HepG2 (cell line): ENCODE measurements around the gene CPO. TPM values are rescaled to one million over a fixed set of nuclear protein-coding genes. Genes with fewer than 3 reads are reported as not detected.

Experiments
- ATAC-seq: fragments of 200-7000 bp; cut with Tn5 transposase; 3 replicates; pipeline ENCODE4 v1.9.1; 2020; ENCODE audit warnings: mild to moderate bottlenecking, moderate library complexity
- BruUV-seq: library from RNA; stranded (reverse); fragments of 400-500 nt; replicated peaks from 2 replicates; lab custom pipeline; 2021; lab: Mats Ljungman, UMichigan
- CTCF ChIA-PET: fragments of 300-600 bp; formaldehyde crosslinking; extraction: SDS; loops from one replicate; lab custom pipeline; 2021; ENCODE audit warnings: low total read pairs, inconsistent platforms, low intra/inter-chr PET ratio; lab: Yijun Ruan, JAX
- POLR2A ChIA-PET: fragments of 350-600 bp; sonication (Branson Sonifier 250); formaldehyde crosslinking; loops from one replicate; lab custom pipeline; 2020; ENCODE audit warnings: antibody characterized with exemption, inconsistent platforms; lab: Yijun Ruan, JAX
- DNase-seq: peaks from one replicate; pipeline ENCODE4 v3.0.0-alpha.2; 2015; ENCODE audit warnings: low spot score
- FAIRE-seq: peaks from 3 replicates; lab custom pipeline; 2011; peaks lifted over from hg19 to GRCh38; lab: Jason Lieb, UNC
- H2AFZ ChIP-seq: one replicate; pipeline ENCODE4 v1.6.1; 2011; ENCODE audit warnings: low read length, inconsistent platforms
- H3K27ac ChIP-seq: fragments of 300-600 bp; 3 replicates; pipeline ENCODE4 v1.8.0; 2011; ENCODE audit warnings: mixed run types, mild to moderate bottlenecking, mixed read lengths, low read length, inconsistent platforms; ENCODE audit not compliant: insufficient read depth; ENCODE audit errors: extremely low read length
- H3K27me3 ChIP-seq, 2 experiments: fragments of 200-600 bp in 1 of 2; 2 replicates in 1 of 2; 3 replicates in 1 of 2; pipeline versions ENCODE4 v1.6.0 to v1.8.0; 2011; ENCODE audit warnings: low read length in 2 of 2, mild to moderate bottlenecking in 2 of 2, moderate library complexity in 2 of 2, inconsistent platforms in 1 of 2; ENCODE audit not compliant: insufficient read depth in 2 of 2, control insufficient read depth in 1 of 2
- H3K36me3 ChIP-seq, 2 experiments: fragments of 200-600 bp in 1 of 2; replicated peaks in 1 of 2; 2 replicates in 1 of 2; 3 replicates in 1 of 2; pipeline versions ENCODE4 v1.5.1 to v1.8.0; 2011; ENCODE audit warnings: low read length in 2 of 2, inconsistent platforms in 1 of 2; ENCODE audit not compliant: insufficient read depth in 2 of 2, control insufficient read depth in 1 of 2
- H3K4me1 ChIP-seq: 2 replicates; pipeline ENCODE4 v1.5.1; 2012; ENCODE audit warnings: low read length, inconsistent platforms; ENCODE audit not compliant: insufficient read depth
- H3K4me2 ChIP-seq: 2 replicates; pipeline ENCODE4 v1.6.0; 2011; ENCODE audit warnings: low read depth, low read length, inconsistent platforms
- H3K4me3 ChIP-seq, 3 experiments: fragments of 200-600 bp in 1 of 3; sonication (generic), shearing (Covaris generic) in 1 of 3; replicated peaks in 1 of 3; 2 replicates each; pipeline ENCODE4 v1.5.1; 2011 to 2016; ENCODE audit warnings: low read length in 3 of 3, inconsistent platforms in 2 of 3, low read depth in 2 of 3, mild to moderate bottlenecking in 2 of 3, control low read depth in 1 of 3, mixed read lengths in 1 of 3; ENCODE audit not compliant: insufficient read depth in 1 of 3
- H3K79me2 ChIP-seq: one replicate; pipeline ENCODE4 v1.6.1; 2011; ENCODE audit warnings: low read length, inconsistent platforms; ENCODE audit not compliant: insufficient read depth
- H3K9ac ChIP-seq: 2 replicates; pipeline ENCODE4 v1.6.0; 2011; ENCODE audit warnings: mild to moderate bottlenecking, low read depth, low read length, inconsistent platforms; ENCODE audit not compliant: insufficient read depth
- H3K9me3 ChIP-seq: 2 replicates; pipeline ENCODE4 v1.5.1; 2012; ENCODE audit warnings: mild to moderate bottlenecking, low read length
- H4K20me1 ChIP-seq: 2 replicates; pipeline ENCODE4 v1.6.0; 2011; ENCODE audit warnings: inconsistent platforms, mild to moderate bottlenecking, low read length, moderate library complexity; ENCODE audit not compliant: insufficient read depth
- CCDC6 ChIP-seq: sonication (generic); formaldehyde crosslinking; IDR thresholded peaks from 2 replicates; pipeline ENCODE4 v1.8.1; 2022; ENCODE audit warnings: mild to moderate bottlenecking, missing genetic modification reagents, moderate library complexity
- EEA1 ChIP-seq: sonication (generic); formaldehyde crosslinking; IDR thresholded peaks from 2 replicates; pipeline ENCODE4 v1.5.1; 2020; ENCODE audit warnings: mild to moderate bottlenecking, missing genetic modification reagents, borderline replicate concordance
- HDAC6 ChIP-seq: fragments of 200-600 bp; sonication (generic); IDR thresholded peaks from 2 replicates; pipeline ENCODE4 v1.7.0; 2017; ENCODE audit warnings: mild to moderate bottlenecking, antibody characterized with exemption, low read length, low read depth
- HMGA1 ChIP-seq: sonication (generic); formaldehyde crosslinking; conservative IDR thresholded peaks from 2 replicates; pipeline ENCODE4 v1.4.0; 2020; ENCODE audit warnings: missing genetic modification reagents
- PCBP2 ChIP-seq: fragments of 200-400 bp; formaldehyde crosslinking; optimal IDR thresholded peaks from 2 replicates; pipeline ENCODE3; 2018; ENCODE audit warnings: low read length, low read depth; ENCODE audit not compliant: poor library complexity, severe bottlenecking
- PLRG1 ChIP-seq: fragments of 450-650 bp; conservative IDR thresholded peaks from 2 replicates; pipeline ENCODE4 v1.6.1; 2016
- RBM39 ChIP-seq: fragments of 200-400 bp; formaldehyde crosslinking; IDR thresholded peaks from one replicate; pipeline ENCODE4 v1.6.1; 2018; ENCODE audit warnings: antibody characterized with exemption, mild to moderate bottlenecking, low read depth, low read length; ENCODE audit not compliant: poor library complexity, severe bottlenecking
- SIX4 ChIP-seq: sonication (generic); formaldehyde crosslinking; IDR thresholded peaks from 2 replicates; pipeline ENCODE4 v1.4.0; 2020; ENCODE audit warnings: missing genetic modification reagents
- SMAD9 ChIP-seq: sonication (generic); formaldehyde crosslinking; IDR thresholded peaks from 2 replicates; pipeline ENCODE4 v1.5.1; 2020; ENCODE audit warnings: mild to moderate bottlenecking, missing genetic modification reagents
- SRSF4 ChIP-seq: fragments of 200-400 bp; formaldehyde crosslinking; IDR thresholded peaks from one replicate; pipeline ENCODE4 v1.6.1; 2018; ENCODE audit warnings: mild to moderate bottlenecking, low read depth, low read length, moderate library complexity; ENCODE audit not compliant: poor library complexity, severe bottlenecking
- THAP11 ChIP-seq: IDR thresholded peaks from 2 replicates; pipeline ENCODE4 v1.6.1; 2016; ENCODE audit warnings: missing biosample characterization, missing genetic modification reagents
- THYN1 ChIP-seq: sonication (generic); formaldehyde crosslinking; IDR thresholded peaks from 2 replicates; pipeline ENCODE4 v1.8.1; 2023; ENCODE audit warnings: low read depth, mild to moderate bottlenecking, moderate library complexity, missing genetic modification reagents, borderline replicate concordance
- XBP1 ChIP-seq: sonication (generic); formaldehyde crosslinking; IDR thresholded peaks from 2 replicates; pipeline ENCODE4 v1.5.0; 2020; ENCODE audit warnings: missing genetic modification reagents
- ZNF570 ChIP-seq: sonication (generic); formaldehyde crosslinking; IDR thresholded peaks from 2 replicates; pipeline ENCODE4 v1.4.0; 2020; ENCODE audit warnings: mild to moderate bottlenecking, missing genetic modification reagents, borderline replicate concordance
- ZNF572 ChIP-seq: sonication (generic); formaldehyde crosslinking; IDR thresholded peaks from 2 replicates; pipeline ENCODE4 v1.5.1; 2020; ENCODE audit warnings: mild to moderate bottlenecking, missing genetic modification reagents
- ZNF7 ChIP-seq: IDR thresholded peaks from 2 replicates; pipeline ENCODE4 v1.6.1; 2016; ENCODE audit warnings: missing biosample characterization, missing genetic modification reagents
- WGBS: methylation state at CpG from one replicate; pipeline ENCODE4 v1.1.6; 2017; ENCODE audit warnings: low lambda C conversion rate; 5-methylcytosine and 5-hydroxymethylcytosine counted together
- in situ Hi-C: cut with HindIII; loops from 2 replicates; pipeline ENCODE4 v1.10.0; 2017; ENCODE audit warnings: low pct_unique_long_range_greater_than_20kb; ENCODE audit not compliant: extremely low pct_ligation_motif_present
- intact Hi-C: fragments of 100-400 bp; cut with micrococcal nuclease; formaldehyde crosslinking; loops from one replicate; pipeline ENCODE4 v1.10.0; 2022; ENCODE audit not compliant: unreplicated experiment
- polyA plus RNA-seq, 8 experiments: library from polyadenylated mRNA; depleted of rRNA in 3 of 8; stranded (reverse) in 7 of 8; unstranded in 1 of 8; fragments of >200 nt; fragmentation: Illumina TruSeq in 4 of 8; extraction: Trizol in 4 of 8; gene quantifications; 2 replicates each; pipeline versions ENCODE4 v1.2.1 to v1.2.3, GENCODE V29; 2011 to 2016; ENCODE audit warnings: low read depth in 4 of 8, missing spikeins in 1 of 8, mixed read lengths in 1 of 8; ENCODE audit not compliant: insufficient read depth in 1 of 8
- total RNA-seq, 5 experiments: library from RNA; depleted of rRNA; stranded (reverse); fragments of >200 nt; fragmentation: Illumina TruSeq; extraction: Trizol; gene quantifications; 2 replicates each; pipeline ENCODE4 v1.2.3, GENCODE V29; 2016; ENCODE audit warnings: low read depth in 1 of 5

CPO gene
- total and polyA plus RNA-seq, 2 of the 13 experiments (the other 11 are each of a cell fraction or from before 2014, with no cell fraction given): 0.07 TPM; not detected in 1

- no peak for ATAC-seq
- H3K4me1 ChIP-seq: no peaks in the 10 kb centered on the region
- H4K20me1 ChIP-seq: no peaks in the 10 kb centered on the region
- FAIRE-seq: no peak
- in situ Hi-C loops (no loop called here), intact Hi-C loops (no loop called here)
- H3K9ac ChIP-seq: no peak overlapping the region
- H3K9me3 ChIP-seq: no peaks in the 10 kb centered on the region
- WGBS: 3% methylated on average over 2 of the region's 2 CpGs
- BruUV-seq: no TSS peak
- POLR2A ChIA-PET: no interaction called here
- H3K27ac ChIP-seq: no peak overlapping the region
- DNase-seq: no peak
- TF ChIP-seq THAP11 (CRISPR knock-in tag): no peak
- TF ChIP-seq ZNF570 (CRISPR knock-in tag): no peak
- TF ChIP-seq SMAD9 (CRISPR knock-in tag): no peak
- TF ChIP-seq HDAC6: no peak
- TF ChIP-seq SRSF4: no peak
- no peak for TF ChIP-seq RBM39
- no peak for TF ChIP-seq ZNF7
- no peak for TF ChIP-seq EEA1
- TF ChIP-seq HMGA1: no peak
- TF ChIP-seq ZNF572 (CRISPR knock-in tag): no peak
- TF ChIP-seq CCDC6: no peak
- TF ChIP-seq THYN1 (CRISPR knock-in tag): no peak
- no peak for TF ChIP-seq PCBP2
- TF ChIP-seq SIX4 (CRISPR knock-in tag): no peak
- TF ChIP-seq PLRG1: no peak
- TF ChIP-seq XBP1 (CRISPR knock-in tag): no peak
- H3K79me2 ChIP-seq: no peaks in the 10 kb centered on the region
- H3K27me3 ChIP-seq: no peaks in the 10 kb centered on the region
- no peak overlapping the region for H2AFZ ChIP-seq
- CTCF ChIA-PET: no interaction called here
- no peak overlapping the region for H3K4me3 ChIP-seq
- H3K4me2 ChIP-seq: no peak overlapping the region
- no peaks in the 10 kb centered on the region for H3K36me3 ChIP-seq
Observed at GRCh38 chr2:206890179-206890578, 49.1 kb upstream of the CPO start.
